LNCaP clone FGC (cell line): ENCODE data around the gene POLR2L.
A peak's percentile ranks its signal among the peaks of the same experiment; 100 is the strongest.

Experiments
- DNase-seq: peaks from one replicate; pipeline ENCODE4 v3.0.0-alpha.2; 2011; ENCODE audit warnings: low read depth
- H3K4me3 ChIP-seq: 2 replicates; pipeline ENCODE4 v1.5.1; 2011; ENCODE audit warnings: mild to moderate bottlenecking, low read depth, low read length, control low read depth
- TF ChIP-seq, protein P1 (sequence below): IDR thresholded peaks from 2 replicates; pipeline ENCODE4 v1.5.1; 2012; ENCODE audit warnings: mild to moderate bottlenecking; ENCODE audit not compliant: control insufficient read depth, insufficient read depth; ENCODE audit errors: extremely low read depth

Gene POLR2L

DNA sequence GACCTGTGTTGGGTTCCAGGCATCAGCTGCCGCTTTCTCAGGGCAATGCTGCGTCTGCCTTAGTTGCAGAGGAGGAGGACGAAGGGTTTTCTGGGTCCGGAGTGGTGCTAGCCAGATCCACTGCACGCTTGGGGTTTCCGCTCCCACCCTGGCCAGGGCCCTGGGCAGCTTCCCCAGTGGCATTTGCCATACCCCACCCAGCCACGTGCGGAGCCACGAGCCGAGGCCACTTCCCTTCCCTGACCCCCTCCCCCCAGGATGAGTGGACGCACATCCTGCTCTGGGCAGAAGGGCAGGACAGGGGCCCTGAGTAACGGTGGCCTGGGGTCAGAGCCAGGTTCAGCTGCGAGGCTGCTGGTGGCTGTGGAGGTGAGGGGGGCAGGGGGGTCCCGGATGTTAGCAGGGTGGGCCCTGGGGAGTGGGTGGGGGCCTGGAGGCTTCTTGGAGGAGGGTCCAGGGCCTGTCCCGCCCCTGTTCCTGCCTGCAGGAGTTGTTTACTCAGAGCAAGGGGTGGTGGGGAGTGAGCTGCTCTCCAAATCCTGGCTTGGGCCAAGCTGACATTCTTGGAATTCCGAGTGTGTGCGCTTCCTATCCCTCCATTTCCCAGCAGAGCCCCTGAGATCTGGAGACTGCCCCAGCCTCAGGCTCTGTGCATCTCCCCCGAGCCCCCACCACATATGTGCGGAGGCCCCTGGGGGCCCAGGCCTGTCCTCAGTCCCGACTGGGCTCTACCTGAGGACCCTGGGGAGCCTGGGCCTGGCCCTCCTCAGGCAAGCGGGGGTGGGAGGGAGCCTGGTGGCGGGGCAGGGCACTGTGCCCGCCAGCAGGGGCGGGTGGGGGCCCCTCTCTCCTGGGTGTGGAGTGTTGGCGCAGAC, 1.7 kb upstream of the POLR2L start:
- DNase-seq = no peak
- TF ChIP-seq, protein P1, sequence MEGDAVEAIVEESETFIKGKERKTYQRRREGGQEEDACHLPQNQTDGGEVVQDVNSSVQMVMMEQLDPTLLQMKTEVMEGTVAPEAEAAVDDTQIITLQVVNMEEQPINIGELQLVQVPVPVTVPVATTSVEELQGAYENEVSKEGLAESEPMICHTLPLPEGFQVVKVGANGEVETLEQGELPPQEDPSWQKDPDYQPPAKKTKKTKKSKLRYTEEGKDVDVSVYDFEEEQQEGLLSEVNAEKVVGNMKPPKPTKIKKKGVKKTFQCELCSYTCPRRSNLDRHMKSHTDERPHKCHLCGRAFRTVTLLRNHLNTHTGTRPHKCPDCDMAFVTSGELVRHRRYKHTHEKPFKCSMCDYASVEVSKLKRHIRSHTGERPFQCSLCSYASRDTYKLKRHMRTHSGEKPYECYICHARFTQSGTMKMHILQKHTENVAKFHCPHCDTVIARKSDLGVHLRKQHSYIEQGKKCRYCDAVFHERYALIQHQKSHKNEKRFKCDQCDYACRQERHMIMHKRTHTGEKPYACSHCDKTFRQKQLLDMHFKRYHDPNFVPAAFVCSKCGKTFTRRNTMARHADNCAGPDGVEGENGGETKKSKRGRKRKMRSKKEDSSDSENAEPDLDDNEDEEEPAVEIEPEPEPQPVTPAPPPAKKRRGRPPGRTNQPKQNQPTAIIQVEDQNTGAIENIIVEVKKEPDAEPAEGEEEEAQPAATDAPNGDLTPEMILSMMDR = no peak
- H3K4me3 ChIP-seq = peak overlapping the region; percentile 96

DNA sequence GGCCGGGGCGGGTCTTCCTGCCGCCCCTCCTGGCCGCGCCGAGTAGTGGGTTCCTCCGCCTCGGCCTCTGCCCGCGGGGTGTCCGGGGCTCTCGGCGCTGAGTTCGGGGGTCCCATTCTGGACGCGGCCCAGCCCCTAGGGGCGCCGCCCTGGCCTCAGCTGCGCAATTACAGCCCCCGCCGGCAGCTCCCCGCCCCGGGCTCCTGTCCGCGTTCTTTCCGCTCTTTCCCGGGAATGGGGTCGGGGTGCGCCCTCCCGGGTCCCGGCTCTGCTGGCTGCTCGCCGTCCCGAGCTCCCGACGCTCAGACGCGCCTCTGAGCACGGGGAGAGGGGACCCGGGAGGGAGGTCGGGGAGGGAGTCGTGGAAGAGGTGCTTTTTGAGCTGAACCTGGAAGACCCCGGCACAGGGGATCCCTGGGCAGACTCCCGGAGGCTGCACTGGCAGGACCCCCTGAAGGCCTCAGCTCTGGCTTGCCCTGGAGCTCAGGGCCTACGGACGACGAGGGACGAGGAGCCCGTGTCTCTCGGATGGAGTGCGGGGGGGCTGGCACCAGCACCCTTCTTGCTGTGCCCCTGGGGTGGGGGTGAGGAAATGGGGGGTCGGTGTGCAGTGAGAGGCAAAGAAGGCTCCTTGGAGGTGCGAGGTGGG, 881 bp upstream of the POLR2L start:
- H3K4me3 ChIP-seq = peak overlapping the region; percentile 96
- TF ChIP-seq, protein P1 = no peak
- no peak for DNase-seq

DNA sequence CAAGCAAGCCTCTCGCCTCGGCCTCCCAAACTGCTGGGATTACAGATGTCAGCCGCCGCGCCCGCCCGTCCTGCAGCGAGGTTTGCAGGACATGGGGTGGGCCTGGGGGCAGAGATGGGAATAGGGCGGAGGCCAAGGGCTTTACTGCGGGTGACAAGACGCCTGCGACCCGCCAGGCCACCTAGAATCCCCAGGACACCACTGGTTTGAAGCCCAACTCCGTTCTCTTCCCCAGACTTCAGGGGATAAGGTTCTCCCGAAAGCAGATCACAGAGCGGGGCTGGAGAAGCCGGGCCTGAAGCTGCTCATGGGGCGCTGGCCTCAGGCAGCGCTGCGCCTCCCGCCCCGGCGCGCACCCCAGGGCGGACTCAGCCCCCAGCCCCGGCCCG, 354 bp downstream of the POLR2L start:
- TF ChIP-seq, protein P1 = no peak
- no peak for DNase-seq
- peak overlapping the region; percentile 96 for H3K4me3 ChIP-seq

DNA sequence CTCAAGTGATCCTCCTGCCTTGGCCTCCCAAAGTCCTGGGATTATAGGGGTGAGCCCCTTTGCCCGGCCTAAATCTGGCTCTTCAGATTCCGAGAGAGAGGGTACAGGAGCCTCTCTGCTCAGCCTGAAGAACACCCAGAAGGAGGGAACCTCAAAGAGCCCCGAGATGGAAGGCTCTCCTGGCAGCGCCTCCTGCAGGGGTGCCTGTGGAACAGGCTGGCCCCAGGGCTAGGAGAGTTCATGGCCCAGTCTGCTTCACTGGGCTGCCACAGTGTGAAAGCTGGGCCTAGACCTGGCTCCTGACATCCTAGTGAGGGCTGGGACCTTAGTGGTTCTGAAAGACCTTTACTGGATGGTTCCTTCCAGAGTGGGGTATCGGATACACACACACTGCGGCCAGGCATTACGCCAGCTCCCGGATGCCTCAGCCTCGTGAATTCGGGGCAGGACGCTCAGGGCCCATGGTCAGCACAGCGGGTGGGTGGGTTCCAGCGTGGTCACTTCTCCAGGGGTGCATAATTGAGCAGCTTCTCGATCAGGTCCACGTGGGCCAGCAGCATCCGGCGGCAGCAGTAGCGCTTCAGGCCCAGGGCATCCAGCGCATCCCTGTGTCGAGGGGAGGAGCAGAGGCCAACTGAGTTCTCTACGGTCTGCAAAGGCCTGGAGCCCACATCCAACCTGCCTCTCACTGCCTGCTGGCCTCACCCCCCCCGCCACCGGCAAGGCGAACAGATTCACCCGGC, 2.3 kb downstream of the POLR2L start:
- DNase-seq = no peak
- TF ChIP-seq, protein P1 = peak; percentile 19
- peak overlapping the region; percentile 96 for H3K4me3 ChIP-seq

DNA sequence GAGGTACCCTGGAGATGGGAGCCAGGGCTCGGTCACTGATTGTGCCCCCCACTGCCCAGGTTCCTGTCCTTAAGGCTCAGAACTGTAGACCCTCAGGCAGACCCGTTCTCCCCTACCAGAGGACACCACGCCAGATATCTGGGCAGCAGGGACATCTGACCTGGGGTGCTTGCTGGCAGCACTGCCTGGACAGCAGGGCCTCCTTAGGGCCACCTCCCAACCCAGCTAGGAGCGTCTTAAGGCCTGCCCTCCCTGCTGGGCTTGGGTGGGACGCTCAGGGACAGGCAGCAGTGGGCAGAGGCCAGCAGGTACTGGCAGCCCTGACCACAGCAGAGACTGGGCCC, 3.1 kb downstream of the POLR2L start:
- DNase-seq = no peak
- TF ChIP-seq, protein P1 = no peak
- H3K4me3 ChIP-seq = no peak overlapping the region

DNA sequence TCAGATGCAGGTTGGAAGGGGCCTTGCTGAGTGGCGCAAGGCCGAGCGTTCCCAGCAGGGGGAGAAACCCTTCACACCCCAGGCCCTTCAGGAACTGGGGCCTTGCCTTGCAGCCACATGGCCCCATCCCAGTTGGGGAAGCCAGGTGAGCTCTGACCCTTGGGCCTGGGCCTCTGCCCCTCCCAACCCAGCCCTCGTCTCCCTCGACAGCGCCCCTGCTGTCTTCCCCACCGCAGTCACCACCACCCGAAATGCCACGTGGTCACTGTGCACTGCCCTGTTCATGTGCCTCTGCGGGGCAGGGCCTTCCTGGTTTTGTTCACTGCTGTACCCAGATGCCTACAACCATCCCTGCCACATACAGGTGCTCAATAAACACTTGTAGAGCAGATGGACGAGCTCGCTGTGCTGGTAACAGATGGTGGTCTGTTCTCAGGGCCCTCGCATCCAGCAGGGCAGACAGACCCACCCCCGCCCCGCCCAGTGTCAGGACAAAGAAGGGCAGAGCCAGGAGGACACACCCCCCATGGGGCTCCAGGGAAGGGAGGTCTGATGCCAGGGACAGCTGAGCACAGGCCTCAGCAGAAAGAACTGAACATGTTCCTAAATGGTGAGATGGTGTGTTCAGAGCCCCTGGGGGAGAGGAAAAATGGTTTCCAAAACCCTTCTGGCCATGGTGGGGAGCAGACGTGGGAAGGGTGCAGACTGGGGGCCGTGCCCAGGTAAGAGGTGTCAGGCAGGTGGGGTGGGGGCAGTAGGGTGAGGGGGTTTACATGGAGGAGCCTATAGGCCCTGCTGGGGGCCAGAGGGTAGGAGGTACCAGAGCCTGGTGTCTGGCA, 3.7 kb downstream of the POLR2L start:
- no peak for DNase-seq
- H3K4me3 ChIP-seq = no peak overlapping the region

More for the DNA sequence above, 3.7 kb downstream of the POLR2L start:
- TF ChIP-seq, protein P1 = no peak
